ENCODE data around the gene EXOC6B.

DNA sequence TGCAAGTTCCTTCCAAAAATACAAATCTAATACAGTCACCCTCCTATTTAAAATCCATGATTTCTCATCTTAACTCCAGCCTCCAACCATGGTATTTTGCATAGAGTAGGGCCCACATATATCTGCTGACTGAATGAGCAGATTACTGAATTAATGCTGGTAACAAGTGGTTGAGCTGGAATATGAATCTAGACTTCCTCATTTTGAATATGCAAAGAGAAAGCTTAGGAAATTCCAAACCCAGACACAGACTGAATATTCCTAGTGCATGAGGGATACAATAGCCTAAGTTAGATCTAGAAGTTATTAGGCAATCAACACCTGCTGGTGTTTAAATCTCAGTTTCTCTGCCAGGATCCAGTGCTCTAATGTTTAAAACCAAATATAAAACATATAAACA is 463.1 kb downstream of the EXOC6B start:
- TF ChIP-seq POLR2A (IDR thresholded peaks at IDR 0.05) (no peak), CTCF (IDR thresholded peaks at IDR 0.05) (no peak)

All from heart left ventricle (tissue), 13 donors.